GM23338 (cell line): Measurements from ENCODE around the gene NOC3L. TPM values are rescaled to one million over a fixed set of nuclear protein-coding genes. Genes with fewer than 3 reads are reported as not detected.

ENCODE experiments used
- ATAC-seq: fragments of 200-7000 bp; cut with Tn5 transposase; 3 replicates; pipeline ENCODE4 v1.9.1; 2020
- DNase-seq: peaks from one replicate; pipeline ENCODE4 v3.0.0-alpha.2; 2015; ENCODE audit warnings: low spot score
- H2AFZ ChIP-seq: fragments of 200-600 bp; sonication (generic); 2 replicates; pipeline ENCODE4 v1.8.0; 2016; ENCODE audit warnings: antibody characterized with exemption, mild to moderate bottlenecking, moderate library complexity
- H3F3A ChIP-seq: fragments of 200-600 bp; sonication (generic); replicated peaks from 2 replicates; pipeline ENCODE4 v1.8.0; 2017; ENCODE audit warnings: antibody characterized with exemption, mixed run types, low read depth
- H3K27ac ChIP-seq: fragments of 200-600 bp; sonication (generic); 2 replicates; pipeline ENCODE4 v1.6.1; 2016; ENCODE audit warnings: low read depth
- H3K27me3 ChIP-seq: fragments of 200-600 bp; sonication (generic); 2 replicates; pipeline ENCODE4 v1.8.0; 2016; ENCODE audit warnings: mild to moderate bottlenecking, mixed run types, moderate library complexity; ENCODE audit not compliant: insufficient read depth
- H3K36me3 ChIP-seq: fragments of 200-600 bp; sonication (generic); 2 replicates; pipeline ENCODE4 v1.8.0; 2016; ENCODE audit warnings: mild to moderate bottlenecking; ENCODE audit not compliant: insufficient read depth
- H3K4me1 ChIP-seq: fragments of 200-600 bp; sonication (generic); 2 replicates; pipeline ENCODE4 v1.8.0; 2016; ENCODE audit warnings: mild to moderate bottlenecking, moderate library complexity; ENCODE audit not compliant: insufficient read depth
- H3K4me2 ChIP-seq: fragments of 200-600 bp; sonication (generic); 2 replicates; pipeline ENCODE4 v1.7.1; 2017; ENCODE audit warnings: mixed run types
- H3K4me3 ChIP-seq: fragments of 200-600 bp; sonication (generic); 2 replicates; pipeline ENCODE4 v1.6.1; 2016; ENCODE audit warnings: mixed run types
- H3K79me2 ChIP-seq: fragments of 200-600 bp; sonication (generic); replicated peaks from 2 replicates; pipeline ENCODE4 v1.8.0; 2017; ENCODE audit warnings: mild to moderate bottlenecking; ENCODE audit not compliant: insufficient read depth
- H3K9me2 ChIP-seq: fragments of 200-600 bp; sonication (generic); 2 replicates; pipeline ENCODE4 v1.8.0; 2017; ENCODE audit not compliant: insufficient read depth
- H4K20me1 ChIP-seq: fragments of 200-600 bp; sonication (generic); replicated peaks from 2 replicates; pipeline ENCODE4 v1.8.0; 2017; ENCODE audit warnings: mild to moderate bottlenecking; ENCODE audit not compliant: insufficient read depth
- H3K27ac Mint-ChIP-seq: 2 replicates; pipeline ENCODE4 v1.8.0; 2020; ENCODE audit warnings: inconsistent platforms, mild to moderate bottlenecking, moderate library complexity, mixed read lengths
- H3K27me3 Mint-ChIP-seq: 3 replicates; pipeline ENCODE4 v1.8.0; 2022; ENCODE audit warnings: low read depth, mild to moderate bottlenecking, moderate library complexity, mixed read lengths, inconsistent platforms; ENCODE audit not compliant: insufficient read depth, poor library complexity
- H3K36me3 Mint-ChIP-seq: 3 replicates; pipeline ENCODE4 v1.8.0; 2021; ENCODE audit warnings: low read depth, mild to moderate bottlenecking, inconsistent platforms, moderate library complexity, mixed read lengths
- H3K4me1 Mint-ChIP-seq: 3 replicates; pipeline ENCODE4 v1.8.0; 2020; ENCODE audit warnings: mild to moderate bottlenecking, inconsistent platforms, mixed read lengths
- H3K4me3 Mint-ChIP-seq: 3 replicates; pipeline ENCODE4 v1.8.0; 2021; ENCODE audit warnings: moderate library complexity, mild to moderate bottlenecking, inconsistent platforms, mixed read lengths
- H3K9me3 Mint-ChIP-seq: 3 replicates; pipeline ENCODE4 v1.8.0; 2020; ENCODE audit warnings: moderate library complexity, mild to moderate bottlenecking, inconsistent platforms, mixed read lengths
- CREB1 ChIP-seq: fragments of 250-450 bp; sonication (Bioruptor Pico); IDR thresholded peaks from 2 replicates; pipeline ENCODE4 v1.5.0; 2020; ENCODE audit warnings: low read depth, mild to moderate bottlenecking, moderate library complexity
- CTCF ChIP-seq, 2 experiments: fragments of 200-600 bp in 1 of 2; sonication (generic) in 1 of 2; conservative IDR thresholded peaks; 2 replicates each; pipeline versions ENCODE4 v1.5.1 to v1.6.1; 2016 to 2017; ENCODE audit warnings: antibody characterized with exemption in 2 of 2, low read depth in 2 of 2, mild to moderate bottlenecking in 2 of 2, moderate library complexity in 1 of 2
- EZH2 ChIP-seq: fragments of 200-600 bp; sonication (generic); IDR thresholded peaks from one replicate; pipeline ENCODE4 v1.8.0; 2017; ENCODE audit warnings: antibody characterized with exemption, mild to moderate bottlenecking, low read depth; ENCODE audit not compliant: unreplicated experiment
- EZH2phosphoT487 ChIP-seq: fragments of 200-600 bp; sonication (generic); IDR thresholded peaks from one replicate; pipeline ENCODE4 v1.8.1; 2018; ENCODE audit warnings: antibody characterized with exemption; ENCODE audit not compliant: unreplicated experiment
- JUNB ChIP-seq: IDR thresholded peaks from one replicate; pipeline ENCODE4 v1.6.1; 2016; ENCODE audit warnings: antibody characterized with exemption; ENCODE audit not compliant: unreplicated experiment
- NANOG ChIP-seq: IDR thresholded peaks from 2 replicates; pipeline ENCODE4 v1.6.1; 2016; ENCODE audit warnings: antibody characterized with exemption, borderline replicate concordance
- POLR2AphosphoS5 ChIP-seq: IDR thresholded peaks from 2 replicates; pipeline ENCODE4 v1.6.1; 2016; ENCODE audit warnings: antibody characterized with exemption, low read depth
- REST ChIP-seq: IDR thresholded peaks from one replicate; pipeline ENCODE4 v1.6.1; 2018; ENCODE audit warnings: antibody characterized with exemption; ENCODE audit not compliant: unreplicated experiment
- STAT1 ChIP-seq: IDR thresholded peaks from one replicate; pipeline ENCODE4 v1.6.1; 2016; ENCODE audit warnings: antibody characterized with exemption; ENCODE audit not compliant: unreplicated experiment
- ZNF331 ChIP-seq: fragments of 250-450 bp; sonication (Bioruptor Pico); IDR thresholded peaks from 2 replicates; pipeline ENCODE4 v1.5.0; 2020; ENCODE audit warnings: low read depth, mild to moderate bottlenecking, moderate library complexity
- ZNF462 ChIP-seq: fragments of 250-450 bp; sonication (Bioruptor Pico); IDR thresholded peaks from 2 replicates; pipeline ENCODE4 v1.5.0; 2020; ENCODE audit warnings: mild to moderate bottlenecking, moderate library complexity
- polyA plus RNA-seq: library from polyadenylated mRNA; unstranded; fragments of >200 nt; fragmentation: Nextera tagmentation; extraction: Ambion mirVana; gene quantifications from 2 replicates; pipeline ENCODE4 v1.2.1, GENCODE V29; 2016
- total RNA-seq: library from RNA; depleted of rRNA; stranded (reverse); fragments of >200 nt; shearing (Covaris generic); gene quantifications from 2 replicates; pipeline ENCODE4 v1.2.3, GENCODE V29; 2014

The NOC3L gene
- total and polyA plus RNA-seq, 2 experiments from 2014 or later, result 43.1 to 62.1 TPM

- H3K27ac ChIP-seq, result no peak overlapping the region
- DNase-seq (no peak), ATAC-seq (no peak)
- no peaks in the 10 kb centered on the region; the same call in 1 of the 2 replicates for H3K36me3 ChIP-seq
- no peak overlapping the region for H3K4me3 ChIP-seq
- H3K79me2 ChIP-seq, result no peaks in the 10 kb centered on the region
- no peak overlapping the region for H3K27ac Mint-ChIP-seq
- no peaks in the 10 kb centered on the region for H3K36me3 Mint-ChIP-seq
- TF ChIP-seq CTCF (conservative IDR thresholded peaks at IDR 0.05; ENCODE audit: low read depth in 2 of 2), result no peak
- H3K27me3 Mint-ChIP-seq, result peaks cover 1% of the 10 kb centered on the region
- H3K27me3 ChIP-seq, result no peaks in the 10 kb centered on the region
- no peaks in the 10 kb centered on the region for H3K4me1 ChIP-seq
- no peaks in the 10 kb centered on the region for H3K9me2 ChIP-seq
- no peaks in the 10 kb centered on the region for H3F3A ChIP-seq
- H3K4me2 ChIP-seq, result no peak overlapping the region
- H4K20me1 ChIP-seq, result no peaks in the 10 kb centered on the region
- no peaks in the 10 kb centered on the region for H3K9me3 Mint-ChIP-seq
- H3K4me3 Mint-ChIP-seq, result no peak overlapping the region
- no peaks in the 10 kb centered on the region for H3K4me1 Mint-ChIP-seq
- no peak overlapping the region for H2AFZ ChIP-seq
Measured at GRCh38 chr10:94375374-94375773, 12.6 kb upstream of the NOC3L start.

DNA sequence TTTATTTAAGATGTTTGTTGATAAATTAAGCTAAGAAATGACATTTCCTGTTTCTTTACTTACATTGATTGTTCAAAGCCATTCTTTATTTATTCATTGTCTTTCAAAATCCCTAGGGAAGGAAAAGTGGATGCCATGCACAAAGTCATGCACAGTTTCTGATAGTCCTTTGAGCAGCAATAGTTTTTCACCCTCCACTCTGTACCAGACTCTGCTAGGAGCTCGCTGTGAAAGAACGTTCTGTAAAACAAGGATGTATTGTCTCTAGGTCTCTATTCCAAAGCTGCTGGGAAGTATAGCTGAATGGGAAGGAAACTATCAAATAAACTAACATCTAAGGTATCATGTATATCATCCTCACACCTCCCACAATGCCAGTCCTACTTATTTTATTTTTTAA is 7.8 kb upstream of the NOC3L start:
- Histone ChIP-seq H3F3A (no peaks in the 10 kb centered on the region), H3K27me3 (peaks cover 7% of the 10 kb centered on the region; the same call in 1 of the 2 replicates), H2AFZ (no peak overlapping the region), H3K4me2 (no peak overlapping the region), H3K4me3 (no peak overlapping the region), H3K9me2 (no peaks in the 10 kb centered on the region), H4K20me1 (no peaks in the 10 kb centered on the region), H3K79me2 (no peaks in the 10 kb centered on the region), H3K4me1 (no peaks in the 10 kb centered on the region), H3K27ac (no peak overlapping the region), H3K36me3 (no peaks in the 10 kb centered on the region; the same call in 1 of the 2 replicates)
- no peaks in the 10 kb centered on the region for H3K4me1 Mint-ChIP-seq
- H3K4me3 Mint-ChIP-seq, result no peak overlapping the region
- no peaks in the 10 kb centered on the region for H3K36me3 Mint-ChIP-seq
- no peak overlapping the region for H3K27ac Mint-ChIP-seq
- DNase-seq, result no peak
- ATAC-seq, result no peak
- no peaks in the 10 kb centered on the region for H3K27me3 Mint-ChIP-seq
- H3K9me3 Mint-ChIP-seq, result no peaks in the 10 kb centered on the region
- no peak for TF ChIP-seq EZH2
- no peak for TF ChIP-seq JUNB
- no peak for TF ChIP-seq REST
- no peak for TF ChIP-seq NANOG
- no peak for TF ChIP-seq ZNF462 (CRISPR knock-in tag)
- no peak for TF ChIP-seq ZNF331 (CRISPR knock-in tag)
- no peak for TF ChIP-seq POLR2AphosphoS5
- TF ChIP-seq CREB1, result no peak
- TF ChIP-seq STAT1, result no peak
- TF ChIP-seq EZH2phosphoT487, result no peak
